Small intestine (tissue), 7 donors: Measurements from ENCODE around the gene REX1BD. TPM values are rescaled to one million over a fixed set of nuclear protein-coding genes. Genes with fewer than 3 reads are reported as not detected.
"Not testable (repeated sequence)": the region's sequence is repeated elsewhere in the genome, so short reads cannot be mapped to it uniquely, and the experiment has no call there.

Experiments used
- DNase-seq, 2 donors: peaks; one replicate each; pipeline versions ENCODE4 v3.0.0 to v3.0.0-alpha.2; 2013
- FAIRE-seq: peaks from 2 replicates; lab custom pipeline; 2012; peaks lifted over from hg19 to GRCh38; lab: Jason Lieb, UNC
- H3K27ac ChIP-seq, 3 donors: one replicate each; pipeline ENCODE4 v1.5.1; 2013; ENCODE audit warnings: low read length in 2 of 3, mild to moderate bottlenecking in 2 of 3, control low read depth in 1 of 3, inconsistent platforms in 1 of 3, low read depth in 1 of 3, moderate library complexity in 1 of 3
- H3K27me3 ChIP-seq, 3 donors: one replicate each; pipeline ENCODE4 v1.6.1; 2013; ENCODE audit warnings: low read length in 3 of 3, inconsistent platforms in 1 of 3; ENCODE audit not compliant: control insufficient read depth in 3 of 3, insufficient read depth in 3 of 3
- H3K36me3 ChIP-seq, 3 donors: one replicate each; pipeline ENCODE4 v1.6.1; 2013; ENCODE audit warnings: low read length in 3 of 3, inconsistent platforms in 1 of 3, low read depth in 1 of 3, mild to moderate bottlenecking in 1 of 3, moderate library complexity in 1 of 3; ENCODE audit not compliant: control insufficient read depth in 3 of 3, insufficient read depth in 2 of 3
- H3K4me1 ChIP-seq, 3 donors: one replicate each; pipeline ENCODE4 v1.6.1; 2013; ENCODE audit warnings: low read length in 2 of 3, inconsistent platforms in 1 of 3, low read depth in 1 of 3, mild to moderate bottlenecking in 1 of 3, moderate library complexity in 1 of 3; ENCODE audit not compliant: control insufficient read depth in 3 of 3, insufficient read depth in 2 of 3
- H3K4me3 ChIP-seq, 3 donors: one replicate each; pipeline ENCODE4 v1.5.1; 2013; ENCODE audit warnings: low read length in 3 of 3, control low read depth in 1 of 3, inconsistent platforms in 1 of 3, low read depth in 1 of 3, mild to moderate bottlenecking in 1 of 3, moderate library complexity in 1 of 3
- H3K9me3 ChIP-seq, 2 donors: one replicate each; pipeline ENCODE4 v1.6.1; 2013; ENCODE audit warnings: low read depth in 1 of 2, low read length in 1 of 2; ENCODE audit not compliant: control insufficient read depth in 2 of 2, insufficient read depth in 1 of 2
- WGBS, 3 donors: extraction: QIAGEN DNeasy Blood & Tissue Kit; methylation state at CpG; one replicate each; pipeline ENCODE4 v1.1.7; 2013; 5-methylcytosine and 5-hydroxymethylcytosine counted together
- polyA plus RNA-seq, 4 donors: library from polyadenylated mRNA; stranded (reverse) in 3 of 4; unstranded in 1 of 4; fragments of 200-250 nt in 3 of 4; fragments of 120-200 nt in 1 of 4; gene quantifications; one replicate each; pipeline versions ENCODE4 v1.2.1 to v1.2.3, GENCODE V29; 2013
- donor health status: healthy with polysubstance abuse.
- donor health status: control.
- donor health status: control.
- donor health status: Bipolar disorder and iron deficiency.
- donor health status: healthy.

The REX1BD gene
- polyA plus RNA-seq, 4 donors, result 46.1 to 102 (median 65.9) TPM

DNA sequence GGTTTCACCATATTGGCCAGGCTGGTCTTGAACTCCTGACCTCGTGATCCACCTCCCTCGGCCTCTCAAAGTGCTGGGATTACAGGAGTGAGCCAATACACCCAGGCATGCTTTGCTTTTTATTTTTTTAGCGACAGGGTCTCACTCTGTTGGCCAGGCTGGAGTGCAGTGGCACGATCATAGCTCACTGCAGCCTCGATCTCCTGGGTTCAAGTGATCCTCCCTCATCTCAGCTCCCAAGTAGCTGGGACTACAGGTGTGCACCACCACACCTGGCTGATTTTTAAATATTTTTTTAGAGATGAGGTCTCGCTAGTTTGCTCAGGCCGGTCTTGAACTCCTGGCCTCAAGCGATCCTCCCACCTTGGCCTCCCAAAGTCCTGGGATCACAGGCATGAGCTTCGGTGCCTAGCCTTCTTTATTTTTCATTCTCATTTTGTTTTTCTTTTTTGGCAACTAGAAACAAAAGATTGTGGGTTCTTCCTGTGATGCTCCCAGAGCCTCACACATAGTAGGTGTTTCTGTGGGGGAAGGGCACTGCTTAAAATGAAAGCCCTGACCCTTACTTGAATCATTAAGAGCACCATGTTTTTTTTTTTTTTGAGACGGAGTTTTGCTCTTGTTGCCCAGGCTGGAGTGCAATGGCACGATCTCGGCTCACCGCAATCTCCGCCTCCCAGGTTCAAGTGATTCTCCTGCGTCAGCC is 12.2 kb downstream of the REX1BD start:
- H3K27me3 ChIP-seq, result peaks cover 17 to 88% (median 32%) of the 10 kb centered on the region in 3 donors
- not testable (repeated sequence) for FAIRE-seq
- 82 to 93% (median 88%) methylated on average over 15 of the region's 15 CpGs for WGBS, 3 donors

GRCh38 chr19:18601875-18602274 is 13.3 kb downstream of the REX1BD start:
- H3K9me3 ChIP-seq, result peaks cover 0 to 2% of the 10 kb centered on the region in 2 donors
- no peak overlapping the region for H3K27ac ChIP-seq
- 73 to 79% (median 73%) methylated on average over 4 of the region's 4 CpGs for WGBS, 3 donors
- H3K36me3 ChIP-seq, result no peaks in the 10 kb centered on the region
- DNase-seq (no peak), FAIRE-seq (no peak)
- H3K4me3 ChIP-seq, result no peak overlapping the region
- peaks cover 0 to 6% (median 0%) of the 10 kb centered on the region in 3 donors for H3K4me1 ChIP-seq
- peaks cover 23 to 82% (median 32%) of the 10 kb centered on the region in 3 donors for H3K27me3 ChIP-seq

More for the DNA sequence above, 12.2 kb downstream of the REX1BD start:
- H3K9me3 ChIP-seq, H3K4me1 ChIP-seq, DNase-seq, H3K27ac ChIP-seq, H3K36me3 ChIP-seq, H3K4me3 ChIP-seq: not testable (repeated sequence)

DNA sequence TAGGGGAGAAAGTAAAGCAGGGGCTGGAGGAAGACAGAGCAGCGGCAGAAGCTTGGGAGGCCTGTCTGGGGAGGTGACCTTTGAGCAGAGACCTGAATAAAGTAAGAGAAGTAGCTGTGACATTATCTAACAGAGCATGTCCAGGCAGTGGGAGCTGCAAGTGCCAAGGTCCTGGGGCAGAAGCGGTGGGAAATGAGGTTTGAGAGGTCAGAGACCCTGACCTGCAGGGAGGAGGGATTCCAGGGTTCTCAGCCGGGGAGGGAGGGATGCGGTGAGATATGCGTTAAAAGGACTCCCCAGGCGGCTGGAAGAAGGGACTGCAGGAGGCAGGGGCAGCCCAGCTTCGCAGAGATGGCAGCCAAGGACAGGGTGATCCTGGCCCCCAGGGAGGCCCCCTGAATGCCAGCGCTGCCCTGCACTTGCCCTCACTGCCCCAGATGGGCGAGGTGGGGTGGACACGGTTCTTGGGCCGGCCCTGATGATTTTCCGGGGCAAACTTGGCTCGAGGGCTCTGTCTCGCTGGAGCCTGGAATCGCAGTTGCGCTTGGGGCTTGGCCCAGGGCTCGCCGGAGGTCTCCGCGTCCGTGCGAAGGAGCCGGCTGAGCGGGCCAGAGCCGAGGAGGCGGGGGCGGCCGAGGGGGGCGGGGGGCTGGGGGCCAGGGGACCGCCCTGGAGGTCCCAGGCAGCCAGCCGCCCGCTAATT is 14.8 kb downstream of the REX1BD start:
- no peaks in the 10 kb centered on the region for H3K36me3 ChIP-seq
- H3K27ac ChIP-seq, result no peak overlapping the region
- H3K4me3 ChIP-seq, result no peak overlapping the region
- peaks cover 0 to 2% of the 10 kb centered on the region in 2 donors for H3K9me3 ChIP-seq
- H3K4me1 ChIP-seq, result peaks cover 0 to 11% (median 0%) of the 10 kb centered on the region in 3 donors
- no peak for FAIRE-seq
- H3K27me3 ChIP-seq, result peaks cover 34 to 84% (median 43%) of the 10 kb centered on the region in 3 donors
- peak; percentile 11 to 41 for DNase-seq
- WGBS, 3 donors, result 6 to 9% (median 8%) methylated on average over 15 to 32 of the region's 32 CpGs

- H3K27ac ChIP-seq, result no peak overlapping the region
- no peak for DNase-seq
- H3K4me1 ChIP-seq, result peaks cover 0 to 11% (median 0%) of the 10 kb centered on the region in 3 donors
- no peak for FAIRE-seq
- H3K4me3 ChIP-seq, result no peak overlapping the region
- H3K27me3 ChIP-seq, result peaks cover 37 to 84% (median 48%) of the 10 kb centered on the region in 3 donors
- no peaks in the 10 kb centered on the region for H3K36me3 ChIP-seq
- WGBS, 3 donors, result 9 to 13% (median 11%) methylated on average over 20 to 26 of the region's 26 CpGs
- H3K9me3 ChIP-seq, result peaks cover 0 to 2% of the 10 kb centered on the region in 2 donors
Measured at GRCh38 chr19:18603958-18604819, 15.6 kb downstream of the REX1BD start.

GRCh38 chr19:18604820-18605159 is 16.2 kb downstream of the REX1BD start:
- no peaks in the 10 kb centered on the region for H3K36me3 ChIP-seq
- peaks cover 0 to 2% of the 10 kb centered on the region in 2 donors for H3K9me3 ChIP-seq
- peaks cover 37 to 84% (median 54%) of the 10 kb centered on the region in 3 donors for H3K27me3 ChIP-seq
- peaks cover 0 to 11% (median 0%) of the 10 kb centered on the region in 3 donors for H3K4me1 ChIP-seq
- no peak for DNase-seq
- FAIRE-seq, result no peak
- H3K4me3 ChIP-seq, result no peak overlapping the region
- WGBS, 3 donors, result 13 to 18% (median 13%) methylated on average over 10 of the region's 10 CpGs
- H3K27ac ChIP-seq, result no peak overlapping the region

DNA sequence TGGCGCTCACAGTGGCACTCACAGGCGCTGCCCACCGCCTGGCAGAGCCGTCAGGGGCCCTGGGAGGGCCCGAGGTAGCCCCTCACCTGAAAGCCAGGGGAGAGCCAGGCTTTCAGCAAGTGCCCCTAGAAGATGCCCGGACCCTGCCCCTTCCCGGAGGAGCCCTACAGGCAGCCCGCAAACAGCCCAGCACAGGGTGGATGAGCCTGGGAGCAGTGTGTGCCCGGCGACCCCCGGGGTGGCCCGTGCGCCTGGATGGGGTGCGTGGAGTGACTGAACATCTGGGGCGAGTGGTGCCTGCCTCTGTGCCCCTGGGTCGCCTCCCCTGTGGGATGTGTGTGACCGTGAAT is 16.6 kb downstream of the REX1BD start:
- WGBS, 3 donors, result 9 to 16% (median 10%) methylated on average over 17 of the region's 17 CpGs
- no peak overlapping the region for H3K27ac ChIP-seq
- FAIRE-seq, result no peak
- peaks cover 39 to 85% (median 58%) of the 10 kb centered on the region in 3 donors for H3K27me3 ChIP-seq
- peaks cover 0 to 11% (median 0%) of the 10 kb centered on the region in 3 donors for H3K4me1 ChIP-seq
- H3K9me3 ChIP-seq, result peaks cover 0 to 2% of the 10 kb centered on the region in 2 donors
- no peak for DNase-seq
- H3K36me3 ChIP-seq, result no peaks in the 10 kb centered on the region
- H3K4me3 ChIP-seq, result no peak overlapping the region

DNA sequence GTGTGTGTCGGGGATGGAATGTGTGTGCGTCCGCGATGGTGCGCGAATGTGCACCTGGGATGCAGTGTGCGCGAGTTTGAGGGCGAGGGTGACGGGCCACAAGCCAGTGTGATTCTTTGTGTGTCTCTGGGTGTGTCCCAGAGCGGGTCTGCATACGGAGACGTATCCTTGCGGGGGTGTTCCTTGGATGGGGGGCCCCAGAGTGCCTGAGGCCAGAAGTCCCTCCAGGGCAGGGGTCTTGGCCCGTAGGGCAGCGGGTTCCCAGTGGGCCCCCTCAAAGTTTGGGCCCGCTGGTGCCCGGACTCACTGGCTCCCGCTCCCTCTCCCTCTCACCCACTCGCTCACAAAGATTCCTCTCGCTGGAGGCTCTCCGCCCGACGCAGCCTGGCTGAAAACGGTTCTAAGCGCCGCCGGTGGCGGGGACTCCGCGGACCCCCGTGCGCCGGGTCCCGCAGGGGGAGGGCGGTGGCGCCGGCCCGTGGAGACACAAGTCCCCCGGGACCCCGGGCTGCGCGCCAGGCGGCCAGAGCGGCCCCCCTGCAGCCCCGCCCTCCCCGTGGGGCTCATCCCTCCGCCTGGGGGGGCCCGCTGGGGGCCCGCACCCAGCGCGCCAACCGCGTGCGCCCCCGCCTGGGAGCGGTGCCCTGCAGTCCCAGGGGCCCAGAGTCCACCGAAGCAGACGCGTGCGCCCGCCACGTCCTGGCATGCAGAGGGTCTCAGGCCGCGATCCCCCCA is 17.1 kb downstream of the REX1BD start:
- FAIRE-seq (no peak), DNase-seq (peak in 1 of 2 donors; percentile 8)
- WGBS, 3 donors, result 2 to 4% (median 3%) methylated on average over 38 to 65 of the region's 65 CpGs
- Histone ChIP-seq H3K4me1 (peaks cover 0 to 11% (median 0%) of the 10 kb centered on the region in 3 donors), H3K9me3 (peaks cover 0 to 2% of the 10 kb centered on the region in 2 donors), H3K4me3 (no peak overlapping the region), H3K27me3 (peaks cover 44 to 87% (median 62%) of the 10 kb centered on the region in 3 donors), H3K27ac (no peak overlapping the region), H3K36me3 (no peaks in the 10 kb centered on the region)
